Prostate gland (tissue), 2 donors: ENCODE results near the gene CFAP298. TPM values are rescaled to one million over a fixed set of nuclear protein-coding genes. Genes with fewer than 3 reads are reported as not detected.

Experiments used
- DNase-seq: peaks from one replicate; pipeline ENCODE4 v3.0.0-alpha.2; 2019; ENCODE audit warnings: low spot score
- H3K27ac ChIP-seq, 2 donors: fragments of 200-600 bp; sonication (generic); 2 replicates each; pipeline ENCODE4 v1.5.1; 2017 to 2019
- H3K27me3 ChIP-seq: fragments of 200-600 bp; sonication (generic); replicated peaks from 2 replicates; pipeline ENCODE4 v1.5.1; 2019; ENCODE audit not compliant: insufficient read depth
- H3K36me3 ChIP-seq, 2 donors: fragments of 200-600 bp; sonication (generic); 1 replicate in 1 of 2; 2 replicates in 1 of 2; pipeline versions ENCODE4 v1.5.1 to v1.8.1; 2017 to 2019
- H3K4me1 ChIP-seq: fragments of 200-600 bp; sonication (generic); replicated peaks from 2 replicates; pipeline ENCODE4 v1.5.1; 2019
- H3K4me3 ChIP-seq, 2 donors: fragments of 200-600 bp; sonication (generic); 2 replicates each; pipeline ENCODE4 v1.5.1; 2017 to 2019
- H3K9me3 ChIP-seq: fragments of 200-600 bp; sonication (generic); 2 replicates; pipeline ENCODE4 v1.5.1; 2017
- CTCF ChIP-seq, 4 experiments: fragments of 200-600 bp in 2 of 4; fragments of 450-650 bp in 2 of 4; sonication (generic) in 2 of 4; IDR thresholded peaks; 1 replicate in 3 of 4; 2 replicates in 1 of 4; pipeline ENCODE4 v1.5.1; 2016 to 2019; ENCODE audit warnings: antibody characterized with exemption in 4 of 4, mild to moderate bottlenecking in 2 of 4, moderate library complexity in 2 of 4
- POLR2A ChIP-seq: fragments of 450-650 bp; IDR thresholded peaks from one replicate; pipeline ENCODE4 v1.6.1; 2016; ENCODE audit warnings: antibody characterized with exemption, mild to moderate bottlenecking
- POLR2AphosphoS5 ChIP-seq: sonication (generic); formaldehyde crosslinking; IDR thresholded peaks from one replicate; pipeline ENCODE4 v1.6.1; 2017; ENCODE audit warnings: antibody characterized with exemption
- WGBS: methylation state at CpG from one replicate; pipeline ENCODE4 v1.1.5; 2018; 5-methylcytosine and 5-hydroxymethylcytosine counted together
- intact Hi-C: fragments of 100-400 bp; cut with DNase I; formaldehyde crosslinking; loops from one replicate; pipeline ENCODE4 v1.14.2; 2022
- total RNA-seq, 2 donors: library from RNA; depleted of rRNA; stranded (reverse); fragments of >200 nt; gene quantifications; one replicate each; pipeline ENCODE4 v1.1.0, GENCODE V29; 2016

CFAP298 gene
- total RNA-seq, 2 donors from 2014 or later = 43.4 to 44.5 TPM

DNA sequence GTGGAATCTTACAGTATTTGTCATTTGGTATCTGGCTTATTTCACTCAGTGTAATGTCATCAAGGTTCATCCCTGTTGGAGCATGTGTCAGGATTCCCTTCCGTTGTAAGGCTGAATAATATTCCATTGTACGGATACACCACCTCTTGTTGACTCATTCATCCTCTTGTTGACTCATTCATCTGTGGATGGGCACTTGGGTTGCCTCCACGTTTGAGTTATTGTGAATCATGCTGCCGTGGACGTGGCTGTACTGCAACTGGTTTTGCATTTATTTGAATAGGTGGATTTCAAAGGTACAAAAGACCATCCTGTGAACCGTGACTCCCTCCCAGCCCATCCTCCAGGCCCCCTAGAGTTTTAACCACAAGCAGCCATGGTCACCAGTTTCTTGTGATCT lies 15.0 kb downstream of the CFAP298 start:
- intact Hi-C loops = loop anchor here (10.0 kb wide), 1 partner anchor 732 kb away; no protein-coding TSS in a partner anchor
- Histone ChIP-seq H3K9me3 (no peaks in the 10 kb centered on the region), H3K27ac (no peak overlapping the region), H3K27me3 (no peaks in the 10 kb centered on the region), H3K4me3 (no peak overlapping the region), H3K4me1 (no peaks in the 10 kb centered on the region), H3K36me3 (peaks cover 0 to 3% of the 10 kb centered on the region in 2 donors)
- no peak for DNase-seq
- TF ChIP-seq POLR2A = no peak
- no peak for TF ChIP-seq POLR2AphosphoS5
- 55% methylated on average over 6 of the region's 6 CpGs for WGBS

DNA sequence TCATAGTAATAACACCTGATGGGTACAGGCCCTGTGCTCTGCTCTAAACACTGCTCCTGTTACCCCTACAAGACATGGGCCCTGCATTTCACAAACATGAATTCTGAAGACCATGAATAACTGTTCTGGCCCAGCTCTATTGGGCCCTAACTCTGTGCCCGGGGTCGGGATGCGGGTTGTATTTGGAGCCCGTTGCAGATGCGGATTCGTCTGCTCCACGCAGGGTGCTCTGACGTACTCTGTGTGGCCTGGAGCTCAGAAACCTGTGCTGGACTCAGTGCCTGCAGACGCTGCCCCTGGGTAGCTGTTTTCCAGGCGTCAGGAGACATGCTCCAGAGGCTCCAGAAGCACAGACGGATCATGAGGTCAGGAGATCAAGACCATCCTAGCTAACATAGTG lies 16.7 kb downstream of the CFAP298 start:
- intact Hi-C loops = loop anchor here (10.0 kb wide), 1 partner anchor 731 kb away; no protein-coding TSS in a partner anchor
- Histone ChIP-seq H3K4me1 (no peaks in the 10 kb centered on the region), H3K27ac (no peak overlapping the region), H3K4me3 (no peak overlapping the region), H3K9me3 (no peaks in the 10 kb centered on the region), H3K36me3 (no peaks in the 10 kb centered on the region), H3K27me3 (no peaks in the 10 kb centered on the region)
- TF ChIP-seq POLR2AphosphoS5 = no peak
- no peak for TF ChIP-seq POLR2A
- no peak for TF ChIP-seq CTCF (IDR thresholded peaks at IDR 0.05)
- DNase-seq = no peak
- WGBS = 90% methylated on average over 11 of the region's 11 CpGs

GRCh38 chr21:32593690-32594089 lies 18.5 kb downstream of the CFAP298 start:
- H3K4me3 ChIP-seq = no peak overlapping the region
- intact Hi-C loops = loop anchor here (10.0 kb wide), 1 partner anchor 729 kb away; no protein-coding TSS in a partner anchor

GRCh38 chr21:32592929-32593502 lies 19.2 kb downstream of the CFAP298 start:
- Histone ChIP-seq H3K4me1 (no peaks in the 10 kb centered on the region), H3K4me3 (no peak overlapping the region), H3K27me3 (no peaks in the 10 kb centered on the region), H3K9me3 (no peaks in the 10 kb centered on the region), H3K36me3 (no peaks in the 10 kb centered on the region), H3K27ac (no peak overlapping the region)
- intact Hi-C loops = loop anchor here (10.0 kb wide), 1 partner anchor 728 kb away; no protein-coding TSS in a partner anchor
- 70% methylated on average over 10 of the region's 10 CpGs for WGBS
- DNase-seq = no peak
- TF ChIP-seq CTCF (IDR thresholded peaks at IDR 0.05) (no peak), POLR2AphosphoS5 (no peak), POLR2A (no peak)

More at GRCh38 chr21:32593690-32594089, 18.5 kb downstream of the CFAP298 start:
- Histone ChIP-seq H3K27me3 (no peaks in the 10 kb centered on the region), H3K36me3 (no peaks in the 10 kb centered on the region), H3K27ac (no peak overlapping the region), H3K9me3 (no peaks in the 10 kb centered on the region), H3K4me1 (no peaks in the 10 kb centered on the region)
- DNase-seq = no peak
- TF ChIP-seq CTCF (IDR thresholded peaks at IDR 0.05) = no peak
- TF ChIP-seq POLR2A = no peak
- TF ChIP-seq POLR2AphosphoS5 = no peak
- WGBS = 79% methylated on average over 8 of the region's 8 CpGs

GRCh38 chr21:32590130-32590529 lies 22.0 kb downstream of the CFAP298 start:
- TF ChIP-seq POLR2AphosphoS5 (no peak), CTCF (IDR thresholded peaks at IDR 0.05) (no peak), POLR2A (no peak)
- 84% methylated on average over 4 of the region's 4 CpGs for WGBS
- DNase-seq = no peak
- Histone ChIP-seq H3K4me1 (no peaks in the 10 kb centered on the region), H3K27me3 (no peaks in the 10 kb centered on the region), H3K9me3 (no peaks in the 10 kb centered on the region), H3K27ac (no peak overlapping the region), H3K36me3 (no peaks in the 10 kb centered on the region), H3K4me3 (no peak overlapping the region)
- intact Hi-C loops = loop anchor here (10.0 kb wide), 1 partner anchor 725 kb away; no protein-coding TSS in a partner anchor
